GM20000 (cell line): ENCODE results near the gene B4GALT4.

ENCODE experiments used
- DNase-seq: peaks from one replicate; pipeline ENCODE4 v3.0.0; 2012; ENCODE audit warnings: low spot score
- CTCF ChIP-seq: IDR thresholded peaks from 2 replicates; pipeline ENCODE4 v1.5.1; 2012; ENCODE audit warnings: mild to moderate bottlenecking, control low read depth; ENCODE audit errors: extremely low read depth, missing control alignments

The B4GALT4 gene

GRCh38 chr3:119261055-119261454 lies 20.4 kb upstream of the B4GALT4 start:
- no peak for TF ChIP-seq CTCF
- DNase-seq = no peak

GRCh38 chr3:119259821-119260220 lies 19.1 kb upstream of the B4GALT4 start:
- DNase-seq = no peak
- TF ChIP-seq CTCF = no peak

GRCh38 chr3:119258915-119259314 lies 18.2 kb upstream of the B4GALT4 start:
- TF ChIP-seq CTCF = no peak
- peak; percentile 33 for DNase-seq

- DNase-seq = no peak
- TF ChIP-seq CTCF = no peak
Measured at GRCh38 chr3:119257654-119258410, 17.2 kb upstream of the B4GALT4 start.

- TF ChIP-seq CTCF = no peak
- no peak for DNase-seq
Measured at GRCh38 chr3:119257111-119257510, 16.4 kb upstream of the B4GALT4 start.

GRCh38 chr3:119255214-119255613 lies 14.5 kb upstream of the B4GALT4 start:
- no peak for DNase-seq
- TF ChIP-seq CTCF = no peak

GRCh38 chr3:119245778-119246177 lies 5.1 kb upstream of the B4GALT4 start:
- no peak for TF ChIP-seq CTCF
- DNase-seq = no peak
